ENCODE results near the gene NABP1. TPM values are rescaled to one million over a fixed set of nuclear protein-coding genes. Genes with fewer than 3 reads are reported as not detected.

NABP1 gene
- total and polyA plus RNA-seq, 2 experiments from 2014 or later: 121 to 148 TPM

DNA sequence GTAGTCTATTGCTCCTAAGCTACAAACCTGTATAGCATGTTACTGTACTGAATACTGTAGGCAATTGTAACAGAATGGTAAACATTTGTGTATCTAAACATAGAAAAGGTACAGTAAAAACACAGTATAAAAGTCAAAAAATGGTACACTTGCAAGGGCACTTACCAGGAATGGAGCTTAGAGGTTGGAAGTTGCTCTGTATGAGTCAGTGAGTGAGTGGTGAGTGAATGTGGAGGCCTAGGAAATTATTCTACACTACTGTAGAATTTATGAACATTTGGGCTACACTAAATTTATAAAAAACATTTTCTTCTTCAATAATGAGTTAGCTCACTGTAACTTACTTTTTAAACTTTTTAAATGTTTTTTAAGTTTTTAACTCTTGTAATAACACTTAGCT lies 19.0 kb downstream of the NABP1 start:
- DNase-seq: peak; percentile 44
- Histone ChIP-seq H4K20me1 (ENCODE audit: insufficient read depth) (no peaks in the 10 kb centered on the region), H3K4me1 (ENCODE audit: insufficient read depth) (peaks cover 21% of the 10 kb centered on the region), H3K27ac (peak overlapping the region; percentile 43), H3K9me3 (ENCODE audit: low read depth) (no peaks in the 10 kb centered on the region), H2AFZ (no peak overlapping the region), H3F3A (ENCODE audit: insufficient read depth) (peaks cover 85% of the 10 kb centered on the region), H3K79me2 (ENCODE audit: insufficient read depth) (no peaks in the 10 kb centered on the region), H3K27me3 (replicated peaks; ENCODE audit: insufficient read depth) (no peaks in the 10 kb centered on the region), H3K4me3 (no peak overlapping the region), H3K36me3 (ENCODE audit: low read depth) (no peaks in the 10 kb centered on the region), H3K9me2 (ENCODE audit: insufficient read depth) (no peaks in the 10 kb centered on the region), H3K4me2 (ENCODE audit: unreplicated experiment) (no peak overlapping the region), H3K9ac (no peak overlapping the region)
- TF ChIP-seq EZH2phosphoT487 (IDR thresholded peaks at IDR 0.05; ENCODE audit: insufficient read depth, low read depth): no peak
- TF ChIP-seq EZH2 (IDR thresholded peaks at IDR 0.05; ENCODE audit: insufficient read depth, poor library complexity, severe bottlenecking): no peak
- in situ Hi-C loops (cut with MboI): loop anchor here (25.0 kb wide), 1 partner anchor 465 kb away; no protein-coding TSS in a partner anchor

DNA sequence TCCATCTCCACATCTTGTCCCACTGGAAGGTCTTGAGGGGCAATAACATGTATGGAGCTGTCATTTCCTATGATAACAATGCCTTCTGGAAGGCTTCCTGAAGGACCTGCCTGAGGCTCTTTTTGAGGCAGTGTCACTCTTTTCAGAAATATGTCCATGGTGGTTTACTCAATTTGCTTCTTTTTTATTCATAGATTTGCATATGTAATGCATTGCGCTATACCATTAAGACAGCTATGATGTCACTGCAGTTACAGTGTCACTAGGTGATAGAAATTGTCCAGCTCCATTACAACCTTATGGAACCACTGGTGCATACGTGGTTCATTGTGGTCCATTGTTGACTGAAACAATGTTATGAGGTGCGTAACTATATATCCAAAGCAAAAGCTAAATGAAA lies 19.9 kb downstream of the NABP1 start:
- H2AFZ ChIP-seq: no peak overlapping the region
- in situ Hi-C loops (cut with MboI): loop anchor here (25.0 kb wide), 1 partner anchor 464 kb away; no protein-coding TSS in a partner anchor
- 98 to 99% methylated on average over 3 of the region's 3 CpGs for WGBS, 2 experiments (ENCODE audit: low coverage in 1 of 2, low lambda C conversion rate in 2 of 2, missing lambda C conversion rate in 2 of 2)

DNA sequence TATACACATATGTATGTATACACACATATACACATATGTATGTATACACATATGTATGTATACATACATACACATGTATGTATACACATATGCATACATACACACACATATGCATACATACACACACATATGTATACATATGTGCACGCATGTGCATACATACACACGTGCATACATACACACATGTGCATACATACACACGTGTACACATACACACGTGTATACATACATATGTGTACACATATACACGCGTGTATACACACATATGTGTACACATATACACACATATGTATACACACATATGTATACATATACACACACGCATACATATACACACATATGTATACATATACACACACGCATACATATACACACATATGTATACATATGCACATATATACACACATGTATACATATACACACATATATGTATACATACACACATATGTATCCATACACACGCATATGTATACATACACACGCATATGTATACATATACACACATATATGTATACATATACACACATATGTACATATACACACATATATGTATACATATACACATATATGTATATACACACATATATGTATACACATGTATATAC lies 21.5 kb downstream of the NABP1 start:
- H3K4me1 ChIP-seq (ENCODE audit: insufficient read depth): peaks cover 13% of the 10 kb centered on the region
- H3K27ac ChIP-seq: no peak overlapping the region
- no peak overlapping the region for H3K4me2 ChIP-seq (ENCODE audit: unreplicated experiment)
- TF ChIP-seq EZH2 (IDR thresholded peaks at IDR 0.05; ENCODE audit: insufficient read depth, poor library complexity, severe bottlenecking) (no peak), EZH2phosphoT487 (IDR thresholded peaks at IDR 0.05; ENCODE audit: insufficient read depth, low read depth) (no peak)
- H3K9me3 ChIP-seq (ENCODE audit: low read depth): no peaks in the 10 kb centered on the region
- no peaks in the 10 kb centered on the region for H3K79me2 ChIP-seq (ENCODE audit: insufficient read depth)
- H3K27me3 ChIP-seq (replicated peaks; ENCODE audit: insufficient read depth): no peaks in the 10 kb centered on the region
- no peak overlapping the region for H2AFZ ChIP-seq
- H3K36me3 ChIP-seq (ENCODE audit: low read depth): no peaks in the 10 kb centered on the region
- peaks cover 60% of the 10 kb centered on the region for H3F3A ChIP-seq (ENCODE audit: insufficient read depth)
- in situ Hi-C loops (cut with MboI): loop anchor here (25.0 kb wide), 1 partner anchor 463 kb away; no protein-coding TSS in a partner anchor
- no peaks in the 10 kb centered on the region for H3K9me2 ChIP-seq (ENCODE audit: insufficient read depth)
- no peak for DNase-seq
- WGBS, 2 experiments (ENCODE audit: low coverage in 1 of 2, low lambda C conversion rate in 2 of 2, missing lambda C conversion rate in 2 of 2): 87 to 95% methylated on average over 10 of the region's 10 CpGs
- no peak overlapping the region for H3K9ac ChIP-seq
- no peak overlapping the region for H3K4me3 ChIP-seq
- no peaks in the 10 kb centered on the region for H4K20me1 ChIP-seq (ENCODE audit: insufficient read depth)

More for the DNA sequence above, 19.9 kb downstream of the NABP1 start:
- Histone ChIP-seq H3K9me2 (ENCODE audit: insufficient read depth) (no peaks in the 10 kb centered on the region), H3K79me2 (ENCODE audit: insufficient read depth) (no peaks in the 10 kb centered on the region), H3K9me3 (ENCODE audit: low read depth) (no peaks in the 10 kb centered on the region), H3K27me3 (replicated peaks; ENCODE audit: insufficient read depth) (no peaks in the 10 kb centered on the region), H4K20me1 (ENCODE audit: insufficient read depth) (no peaks in the 10 kb centered on the region), H3F3A (ENCODE audit: insufficient read depth) (peaks cover 76% of the 10 kb centered on the region), H3K9ac (no peak overlapping the region), H3K36me3 (ENCODE audit: low read depth) (no peaks in the 10 kb centered on the region), H3K4me3 (no peak overlapping the region), H3K4me1 (ENCODE audit: insufficient read depth) (peaks cover 13% of the 10 kb centered on the region), H3K27ac (no peak overlapping the region), H3K4me2 (ENCODE audit: unreplicated experiment) (no peak overlapping the region)
- DNase-seq: no peak
- TF ChIP-seq EZH2 (IDR thresholded peaks at IDR 0.05; ENCODE audit: insufficient read depth, poor library complexity, severe bottlenecking) (no peak), EZH2phosphoT487 (IDR thresholded peaks at IDR 0.05; ENCODE audit: insufficient read depth, low read depth) (no peak)

DNA sequence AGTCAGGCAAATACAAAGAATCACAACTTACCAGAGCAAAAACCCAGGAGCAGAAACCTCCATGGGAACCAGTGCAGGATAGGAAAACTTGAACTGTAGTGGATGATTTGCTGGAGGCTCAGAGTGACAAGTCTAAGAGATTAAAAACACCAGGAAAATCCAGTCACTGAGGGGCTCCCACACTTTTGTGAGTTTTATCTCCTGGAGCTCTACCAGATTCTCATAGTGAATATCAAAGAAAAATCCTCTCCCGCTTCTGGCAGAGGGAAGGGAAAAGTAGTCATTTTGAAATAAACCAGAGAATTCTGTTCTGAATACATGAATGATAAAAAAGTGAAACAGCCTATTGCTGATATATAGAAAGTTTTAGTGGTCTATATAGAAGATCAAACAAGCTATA lies 23.1 kb downstream of the NABP1 start:
- no peaks in the 10 kb centered on the region for H4K20me1 ChIP-seq (ENCODE audit: insufficient read depth)
- in situ Hi-C loops (cut with MboI): no loop called here

More for the DNA sequence above, 23.1 kb downstream of the NABP1 start:
- no peak overlapping the region for H3K4me3 ChIP-seq
- TF ChIP-seq EZH2 (IDR thresholded peaks at IDR 0.05; ENCODE audit: insufficient read depth, poor library complexity, severe bottlenecking) (no peak), EZH2phosphoT487 (IDR thresholded peaks at IDR 0.05; ENCODE audit: insufficient read depth, low read depth) (no peak)
- H3K36me3 ChIP-seq (ENCODE audit: low read depth): no peaks in the 10 kb centered on the region
- no peaks in the 10 kb centered on the region for H3K79me2 ChIP-seq (ENCODE audit: insufficient read depth)
- no peak overlapping the region for H2AFZ ChIP-seq
- H3K27me3 ChIP-seq (replicated peaks; ENCODE audit: insufficient read depth): no peaks in the 10 kb centered on the region
- no peaks in the 10 kb centered on the region for H3K9me3 ChIP-seq (ENCODE audit: low read depth)
- no peak overlapping the region for H3K4me2 ChIP-seq (ENCODE audit: unreplicated experiment)
- H3K27ac ChIP-seq: no peak overlapping the region
- peaks cover 48% of the 10 kb centered on the region for H3F3A ChIP-seq (ENCODE audit: insufficient read depth)
- peaks cover 6% of the 10 kb centered on the region; the same call in 1 of the 2 replicates for H3K4me1 ChIP-seq (ENCODE audit: insufficient read depth)
- H3K9ac ChIP-seq: no peak overlapping the region
- no peak for DNase-seq
- 63 to 77% methylated on average over 1 of the region's 1 CpG for WGBS, 2 experiments (ENCODE audit: low coverage in 1 of 2, low lambda C conversion rate in 2 of 2, missing lambda C conversion rate in 2 of 2)
- no peaks in the 10 kb centered on the region for H3K9me2 ChIP-seq (ENCODE audit: insufficient read depth)
